ENCODE measurements around the gene TAS2R46.
"Not testable (repeated sequence)": the region's sequence is repeated elsewhere in the genome, so short reads cannot be mapped to it uniquely, and the experiment has no call there.

The TAS2R46 gene

GRCh38 chr12:11062194-11062593 lies at the start of gene TAS2R46:
TAS2R46 (minus strand) TSS chr12:11062294; CDS start chr12:11062294, 0 bp downstream.
- not testable (repeated sequence) for DNase-seq

- not testable (repeated sequence) for DNase-seq
Measured at GRCh38 chr12:11111213-11111612, 49.1 kb upstream of the TAS2R46 start.

GRCh38 chr12:11108862-11109261 lies 46.8 kb upstream of the TAS2R46 start:
- no peak for DNase-seq

- no peak for DNase-seq
Measured at GRCh38 chr12:11107719-11108118, 45.6 kb upstream of the TAS2R46 start.

- DNase-seq: no peak
Measured at GRCh38 chr12:11106288-11106687, 44.2 kb upstream of the TAS2R46 start.

GRCh38 chr12:11105546-11105945 lies 43.5 kb upstream of the TAS2R46 start:
- no peak for DNase-seq

GRCh38 chr12:11094910-11095309 lies 32.8 kb upstream of the TAS2R46 start:
- not testable (repeated sequence) for DNase-seq

GRCh38 chr12:11092128-11092527 lies 30.0 kb upstream of the TAS2R46 start, which contains the start of gene TAS2R43:
TAS2R43 (minus strand) TSS chr12:11092313; CDS start chr12:11092229, 84 bp downstream.
- no peak for DNase-seq

GRCh38 chr12:11089246-11089645 lies 27.2 kb upstream of the TAS2R46 start:
- DNase-seq: no peak

- DNase-seq: no peak
Measured at GRCh38 chr12:11085419-11085818, 23.3 kb upstream of the TAS2R46 start.

- DNase-seq: no peak
Measured at GRCh38 chr12:11081987-11082386, 19.9 kb upstream of the TAS2R46 start.

GRCh38 chr12:11078246-11078645 lies 16.2 kb upstream of the TAS2R46 start:
- DNase-seq: no peak

- DNase-seq: no peak
Measured at GRCh38 chr12:11075642-11076041, 13.5 kb upstream of the TAS2R46 start.

GRCh38 chr12:11071414-11071813 lies 9.3 kb upstream of the TAS2R46 start:
- no peak for DNase-seq

- DNase-seq: no peak
Measured at GRCh38 chr12:11070999-11071398, 8.9 kb upstream of the TAS2R46 start.

GRCh38 chr12:11069854-11070365 lies 7.8 kb upstream of the TAS2R46 start:
- no peak for DNase-seq

- DNase-seq: no peak
Measured at GRCh38 chr12:11067514-11067913, 5.4 kb upstream of the TAS2R46 start.

- no peak for DNase-seq
Measured at GRCh38 chr12:11059784-11060183, 2.3 kb downstream of the TAS2R46 start.

- no peak for DNase-seq
Measured at GRCh38 chr12:11059041-11059440, 3.1 kb downstream of the TAS2R46 start.

- no peak for DNase-seq
Measured at GRCh38 chr12:11055306-11055705, 6.8 kb downstream of the TAS2R46 start.

- not testable (repeated sequence) for DNase-seq
Measured at GRCh38 chr12:11049806-11050531, 12.1 kb downstream of the TAS2R46 start.

GRCh38 chr12:11041366-11041765 lies 20.7 kb downstream of the TAS2R46 start:
- not testable (repeated sequence) for DNase-seq

- DNase-seq: no peak
Measured at GRCh38 chr12:11040162-11040561, 21.9 kb downstream of the TAS2R46 start.

GRCh38 chr12:11039171-11039570 lies 22.9 kb downstream of the TAS2R46 start:
- DNase-seq: no peak

- DNase-seq: not testable (repeated sequence)
Measured at GRCh38 chr12:11033959-11034358, 28.1 kb downstream of the TAS2R46 start.
